Spleen (tissue), 11 donors: Measurements from ENCODE around the gene NOL3. TPM values are rescaled to one million over a fixed set of nuclear protein-coding genes. Genes with fewer than 3 reads are reported as not detected.

Experiments used
- DNase-seq: peaks from one replicate; pipeline ENCODE4 v3.0.0-alpha.2; 2020
- H3K27ac ChIP-seq, 8 donors: fragments of 200-600 bp; sonication (generic) in 7 of 8; 1 replicate in 4 of 8; 2 replicates in 4 of 8; pipeline versions ENCODE4 v1.5.0 to v1.8.0; 2016 to 2021; ENCODE audit warnings: inconsistent platforms in 4 of 8, mild to moderate bottlenecking in 4 of 8, moderate library complexity in 1 of 8
- H3K27me3 ChIP-seq, 7 donors: fragments of 200-600 bp; sonication (generic) in 6 of 7; replicated peaks in 1 of 7; 1 replicate in 4 of 7; 2 replicates in 3 of 7; pipeline versions ENCODE4 v1.5.0 to v1.8.0; 2016 to 2021; ENCODE audit warnings: inconsistent platforms in 3 of 7, mild to moderate bottlenecking in 1 of 7
- H3K36me3 ChIP-seq, 6 donors: fragments of 200-600 bp; sonication (generic) in 5 of 6; 1 replicate in 4 of 6; 2 replicates in 2 of 6; pipeline versions ENCODE4 v1.5.0 to v1.8.0; 2016 to 2021; ENCODE audit warnings: inconsistent platforms in 2 of 6
- H3K4me1 ChIP-seq, 6 donors: fragments of 200-600 bp; sonication (generic) in 5 of 6; 1 replicate in 3 of 6; 2 replicates in 3 of 6; pipeline versions ENCODE4 v1.5.0 to v1.8.0; 2016 to 2021; ENCODE audit warnings: inconsistent platforms in 3 of 6
- H3K4me3 ChIP-seq, 8 donors: fragments of 200-600 bp; sonication (generic) in 7 of 8; 1 replicate in 4 of 8; 2 replicates in 4 of 8; pipeline versions ENCODE4 v1.5.0 to v1.8.0; 2016 to 2021; ENCODE audit warnings: inconsistent platforms in 4 of 8, mild to moderate bottlenecking in 4 of 8, moderate library complexity in 2 of 8
- H3K9me3 ChIP-seq, 8 donors: fragments of 200-600 bp; sonication (generic) in 7 of 8; 1 replicate in 4 of 8; 2 replicates in 4 of 8; pipeline versions ENCODE4 v1.5.0 to v1.8.0; 2016 to 2021; ENCODE audit warnings: inconsistent platforms in 4 of 8
- POLR2A ChIP-seq, 3 donors: fragments of 450-650 bp; IDR thresholded peaks; one replicate each; pipeline ENCODE4 v1.5.1; 2017; ENCODE audit warnings: antibody characterized with exemption in 3 of 3, mild to moderate bottlenecking in 1 of 3
- POLR2AphosphoS5 ChIP-seq, 3 donors: sonication (generic); formaldehyde crosslinking; IDR thresholded peaks; one replicate each; pipeline ENCODE4 v1.5.1; 2017; ENCODE audit warnings: antibody characterized with exemption in 3 of 3
- WGBS, 5 donors: extraction: QIAGEN DNeasy Blood & Tissue Kit in 3 of 5; methylation state at CpG; one replicate each; pipeline versions ENCODE4 v1.1.5 to v1.1.7; 2013 to 2018; 5-methylcytosine and 5-hydroxymethylcytosine counted together
- intact Hi-C: fragments of 100-400 bp; cut with DNase I; formaldehyde crosslinking; loops from one replicate; pipeline ENCODE4 v1.15.0; 2023; ENCODE audit warnings: low total_unique reads
- polyA plus RNA-seq, 3 donors: library from polyadenylated mRNA; stranded (reverse); fragments of 200-250 nt; gene quantifications; one replicate each; pipeline ENCODE4 v1.2.1, GENCODE V29; 2013
- total RNA-seq, 7 donors: library from RNA; depleted of rRNA in 3 of 7; stranded (reverse); fragments of >200 nt in 3 of 7; fragmentation: NEBNext Ultra II Directional in 4 of 7; extraction: Animal tissue kit (Norgen Biotek cat#: 25700) in 4 of 7; gene quantifications; one replicate each; pipeline versions ENCODE4 v1.1.0 to v1.2.1, GENCODE V29; 2016 to 2021
- TF ChIP-seq, protein P1 (sequence below), 11 experiments: fragments of 200-600 bp in 7 of 11; fragments of 450-650 bp in 4 of 11; sonication (generic) in 4 of 11; IDR thresholded peaks in 8 of 11; conservative IDR thresholded peaks in 3 of 11; 1 replicate in 7 of 11; 2 replicates in 4 of 11; pipeline versions ENCODE4 v1.4.0 to v1.8.0; 2016 to 2021; ENCODE audit warnings: antibody characterized with exemption in 11 of 11, inconsistent platforms in 4 of 11, mild to moderate bottlenecking in 1 of 11
- donor health status: healthy with polysubstance abuse.
- donor health status: DM: no; HTN: no; CAD: no; lungs with moderate emphysema.
- donor health status: DM: no; HTN: no; CAD: no.
- donor health status: Bipolar disorder and iron deficiency.
- donor health status: healthy.
- donor health status: DM: no; HTN: no; CAD: no.
- donor health status: DM: yes; HTN: yes; CAD: no.

NOL3 gene
- total and polyA plus RNA-seq, 10 donors, result 8.2 to 14.2 (median 12.7) TPM

GRCh38 chr16:67192781-67193361 is 22.5 kb downstream of the NOL3 start:
- WGBS, 5 donors, result 16 to 39% (median 29%) methylated on average over 17 of the region's 17 CpGs

GRCh38 chr16:67193536-67193935 is 23.2 kb downstream of the NOL3 start:
- TF ChIP-seq, protein P1, sequence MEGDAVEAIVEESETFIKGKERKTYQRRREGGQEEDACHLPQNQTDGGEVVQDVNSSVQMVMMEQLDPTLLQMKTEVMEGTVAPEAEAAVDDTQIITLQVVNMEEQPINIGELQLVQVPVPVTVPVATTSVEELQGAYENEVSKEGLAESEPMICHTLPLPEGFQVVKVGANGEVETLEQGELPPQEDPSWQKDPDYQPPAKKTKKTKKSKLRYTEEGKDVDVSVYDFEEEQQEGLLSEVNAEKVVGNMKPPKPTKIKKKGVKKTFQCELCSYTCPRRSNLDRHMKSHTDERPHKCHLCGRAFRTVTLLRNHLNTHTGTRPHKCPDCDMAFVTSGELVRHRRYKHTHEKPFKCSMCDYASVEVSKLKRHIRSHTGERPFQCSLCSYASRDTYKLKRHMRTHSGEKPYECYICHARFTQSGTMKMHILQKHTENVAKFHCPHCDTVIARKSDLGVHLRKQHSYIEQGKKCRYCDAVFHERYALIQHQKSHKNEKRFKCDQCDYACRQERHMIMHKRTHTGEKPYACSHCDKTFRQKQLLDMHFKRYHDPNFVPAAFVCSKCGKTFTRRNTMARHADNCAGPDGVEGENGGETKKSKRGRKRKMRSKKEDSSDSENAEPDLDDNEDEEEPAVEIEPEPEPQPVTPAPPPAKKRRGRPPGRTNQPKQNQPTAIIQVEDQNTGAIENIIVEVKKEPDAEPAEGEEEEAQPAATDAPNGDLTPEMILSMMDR (IDR thresholded peaks at IDR 0.05 in 8 of 11, conservative IDR thresholded peaks at IDR 0.05 in 3 of 11), result no peak
- TF ChIP-seq POLR2A (IDR thresholded peaks at IDR 0.05), result no peak
- no peak for TF ChIP-seq POLR2AphosphoS5 (IDR thresholded peaks at IDR 0.05)
- Histone ChIP-seq H3K4me3 (peak overlapping the region in 5 of 8 donors; percentile 73 to 99 (median 95)), H3K27me3 (no peaks in the 10 kb centered on the region), H3K27ac (peak overlapping the region in 3 of 8 donors; percentile 87 to 95 (median 88)), H3K4me1 (peaks cover 32 to 89% (median 52%) of the 10 kb centered on the region in 6 donors), H3K36me3 (peaks cover 0 to 57% (median 47%) of the 10 kb centered on the region in 6 donors), H3K9me3 (no peaks in the 10 kb centered on the region)
- DNase-seq, result no peak
- intact Hi-C loops, result no loop called here

More at GRCh38 chr16:67192781-67193361, 22.5 kb downstream of the NOL3 start:
- intact Hi-C loops, result no loop called here
- Histone ChIP-seq H3K4me1 (peaks cover 29 to 87% (median 51%) of the 10 kb centered on the region in 6 donors), H3K9me3 (no peaks in the 10 kb centered on the region), H3K27ac (peak overlapping the region in 6 of 8 donors; percentile 33 to 95 (median 86)), H3K4me3 (peak overlapping the region; percentile 73 to 99 (median 98)), H3K27me3 (peaks cover 0 to under 1% (median 0%) of the 10 kb centered on the region in 7 donors), H3K36me3 (peaks cover 0 to 50% (median 41%) of the 10 kb centered on the region in 6 donors)
- DNase-seq, result no peak
- TF ChIP-seq, protein P1 (IDR thresholded peaks at IDR 0.05 in 8 of 11, conservative IDR thresholded peaks at IDR 0.05 in 3 of 11), result no peak
- no peak for TF ChIP-seq POLR2AphosphoS5 (IDR thresholded peaks at IDR 0.05)
- TF ChIP-seq POLR2A (IDR thresholded peaks at IDR 0.05), result no peak

GRCh38 chr16:67194260-67194659 is 23.9 kb downstream of the NOL3 start:
- Histone ChIP-seq H3K4me1 (peaks cover 33 to 87% (median 51%) of the 10 kb centered on the region in 6 donors), H3K36me3 (peaks cover 0 to 64% (median 53%) of the 10 kb centered on the region in 6 donors), H3K27me3 (no peaks in the 10 kb centered on the region), H3K4me3 (peak overlapping the region in 1 of 8 donors; percentile 3), H3K27ac (peak overlapping the region in 1 of 8 donors; percentile 95), H3K9me3 (no peaks in the 10 kb centered on the region)
- TF ChIP-seq POLR2AphosphoS5 (IDR thresholded peaks at IDR 0.05), result peak in 1 of 3 donors; percentile 40
- no peak for TF ChIP-seq POLR2A (IDR thresholded peaks at IDR 0.05)
- intact Hi-C loops, result no loop called here
- 78 to 97% (median 86%) methylated on average over 3 to 6 of the region's 6 CpGs for WGBS, 5 donors
- no peak for DNase-seq

DNA sequence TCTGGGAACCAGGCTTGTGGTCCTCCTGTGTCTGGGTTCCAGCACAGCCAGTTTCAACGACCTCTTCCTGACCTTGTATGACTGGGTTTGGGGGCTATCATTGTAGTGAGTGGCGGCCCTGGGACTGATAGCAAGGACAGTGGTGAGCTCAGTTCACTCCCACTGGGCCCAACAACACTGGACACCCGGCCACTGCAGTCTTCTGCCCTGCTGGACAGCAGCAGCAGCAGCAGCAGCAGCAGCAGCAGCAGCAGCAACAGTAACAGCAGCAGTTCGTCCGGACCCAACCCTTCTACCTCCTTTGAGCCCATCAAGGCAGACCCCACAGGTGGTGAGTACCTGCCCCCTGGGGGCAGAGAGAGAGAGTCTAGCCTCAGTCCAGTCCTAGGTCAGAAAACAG is 25.3 kb downstream of the NOL3 start:
- WGBS, 5 donors, result 80 to 89% (median 88%) methylated on average over 5 of the region's 5 CpGs
- no peak overlapping the region for H3K27ac ChIP-seq
- intact Hi-C loops, result no loop called here
- peaks cover 0 to 78% (median 61%) of the 10 kb centered on the region in 6 donors for H3K36me3 ChIP-seq
- H3K27me3 ChIP-seq, result no peaks in the 10 kb centered on the region
- no peaks in the 10 kb centered on the region for H3K9me3 ChIP-seq
- H3K4me3 ChIP-seq, result no peak overlapping the region
- H3K4me1 ChIP-seq, result peaks cover 31 to 85% (median 50%) of the 10 kb centered on the region in 6 donors
- TF ChIP-seq POLR2AphosphoS5 (IDR thresholded peaks at IDR 0.05) (peak in 1 of 3 donors; percentile 14), POLR2A (IDR thresholded peaks at IDR 0.05) (no peak)
- DNase-seq, result no peak

- Histone ChIP-seq H3K27me3 (no peaks in the 10 kb centered on the region), H3K4me1 (peaks cover 19 to 73% (median 39%) of the 10 kb centered on the region in 6 donors), H3K4me3 (no peak overlapping the region), H3K36me3 (peaks cover 0 to 90% (median 72%) of the 10 kb centered on the region in 6 donors), H3K9me3 (no peaks in the 10 kb centered on the region), H3K27ac (no peak overlapping the region)
- 80 to 100% (median 96%) methylated on average over 1 of the region's 1 CpG for WGBS, 5 donors
- intact Hi-C loops, result no loop called here
- no peak for TF ChIP-seq POLR2AphosphoS5 (IDR thresholded peaks at IDR 0.05)
- TF ChIP-seq POLR2A (IDR thresholded peaks at IDR 0.05), result no peak
- TF ChIP-seq, protein P1 (IDR thresholded peaks at IDR 0.05 in 8 of 11, conservative IDR thresholded peaks at IDR 0.05 in 3 of 11), result no peak
- no peak for DNase-seq
Observed at GRCh38 chr16:67196881-67197280, 26.5 kb downstream of the NOL3 start.
